ENCODE results near the gene PRKCSH.
"Not testable (repeated sequence)": the region's sequence is repeated elsewhere in the genome, so short reads cannot be mapped to it uniquely, and the experiment has no call there.

Gene PRKCSH

GRCh38 chr19:11463391-11463790 lies 28.0 kb downstream of the PRKCSH start:
- no peak overlapping the region for H3K4me3 ChIP-seq (ENCODE audit: control insufficient read depth, low read depth, low read length)
- no peak for DNase-seq (ENCODE audit: low read depth)
- TF ChIP-seq CTCF (IDR thresholded peaks at IDR 0.05; ENCODE audit: control insufficient read depth, insufficient read depth, low read depth, low read length, missing control alignments), result no peak

GRCh38 chr19:11464333-11465265 lies 29.2 kb downstream of the PRKCSH start:
- DNase-seq (ENCODE audit: low read depth), result no peak
- TF ChIP-seq CTCF (IDR thresholded peaks at IDR 0.05; ENCODE audit: control insufficient read depth, insufficient read depth, low read depth, low read length, missing control alignments), result no peak
- H3K4me3 ChIP-seq (ENCODE audit: control insufficient read depth, low read depth, low read length), result no peak overlapping the region

DNA sequence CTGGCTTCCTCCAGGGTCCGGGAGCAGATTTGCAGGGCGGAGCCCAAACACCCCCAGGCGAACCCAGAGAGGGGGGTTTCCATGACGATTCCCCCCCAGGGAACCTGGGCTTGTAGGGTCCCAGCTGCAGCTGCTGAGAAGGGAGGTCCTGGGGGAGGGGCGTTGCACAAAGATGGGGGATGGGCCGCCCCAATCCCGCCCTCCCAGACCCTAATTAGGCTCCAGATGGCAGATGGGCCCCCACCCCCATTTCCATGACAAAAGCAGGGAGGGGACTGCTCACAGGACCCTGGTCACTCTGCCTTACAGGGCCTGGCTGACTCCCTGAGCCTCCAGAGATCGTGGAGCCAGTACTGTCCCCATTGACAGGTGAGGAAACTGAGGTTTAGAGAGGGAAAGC lies 30.2 kb downstream of the PRKCSH start:
- no peak for DNase-seq (ENCODE audit: low read depth)
- no peak for TF ChIP-seq CTCF (IDR thresholded peaks at IDR 0.05; ENCODE audit: control insufficient read depth, insufficient read depth, low read depth, low read length, missing control alignments)
- no peak overlapping the region for H3K4me3 ChIP-seq (ENCODE audit: control insufficient read depth, low read depth, low read length)

- DNase-seq (ENCODE audit: low read depth); H3K4me3 ChIP-seq (ENCODE audit: control insufficient read depth, low read depth, low read length): not testable (repeated sequence)
Observed at GRCh38 chr19:11468266-11468845, 32.9 kb downstream of the PRKCSH start.

DNA sequence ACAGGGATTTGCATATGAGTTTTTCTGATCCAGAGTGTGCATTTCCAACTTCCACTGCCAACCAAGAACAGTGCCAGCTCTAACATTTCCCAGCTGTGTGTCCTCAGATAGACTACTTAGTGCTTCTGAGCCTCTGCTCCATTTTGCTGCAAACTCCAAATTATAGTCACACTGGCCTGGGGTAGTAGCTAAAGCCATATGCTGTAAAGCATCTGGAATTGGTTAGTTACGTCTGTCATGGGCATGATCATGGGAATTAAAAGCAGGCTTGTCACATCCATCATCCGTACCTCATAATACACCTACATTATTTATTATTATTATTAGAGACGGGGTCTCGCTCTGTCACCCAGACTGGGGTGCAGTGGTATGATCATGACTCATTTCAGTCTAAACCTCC lies 38.3 kb downstream of the PRKCSH start:
- DNase-seq (ENCODE audit: low read depth), result no peak
- no peak overlapping the region for H3K4me3 ChIP-seq (ENCODE audit: control insufficient read depth, low read depth, low read length)
- TF ChIP-seq CTCF (IDR thresholded peaks at IDR 0.05; ENCODE audit: control insufficient read depth, insufficient read depth, low read depth, low read length, missing control alignments), result no peak

- DNase-seq (ENCODE audit: low read depth); H3K4me3 ChIP-seq (ENCODE audit: control insufficient read depth, low read depth, low read length): not testable (repeated sequence)
Observed at GRCh38 chr19:11475343-11475742, 39.9 kb downstream of the PRKCSH start.

DNA sequence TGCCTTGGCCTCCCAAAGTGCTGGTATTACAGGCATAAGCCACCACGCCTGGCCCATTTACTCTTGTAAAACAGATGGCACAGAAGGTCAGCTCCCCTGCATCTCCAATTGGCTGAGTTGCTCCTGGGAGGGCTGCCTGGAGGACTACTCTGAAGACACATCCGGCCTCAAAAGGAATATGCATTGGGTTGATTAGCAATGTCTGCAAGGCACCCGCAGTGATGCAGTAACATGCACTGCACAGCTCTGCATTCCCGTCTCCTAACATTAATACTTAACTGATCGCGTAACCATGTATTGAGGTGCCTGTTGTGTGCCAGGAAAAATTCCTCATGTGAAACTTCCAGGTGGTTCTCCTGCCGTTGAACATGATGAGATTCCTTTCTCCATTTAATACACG lies 40.4 kb downstream of the PRKCSH start:
- DNase-seq (ENCODE audit: low read depth), result no peak
- no peak for TF ChIP-seq CTCF (IDR thresholded peaks at IDR 0.05; ENCODE audit: control insufficient read depth, insufficient read depth, low read depth, low read length, missing control alignments)
- H3K4me3 ChIP-seq (ENCODE audit: control insufficient read depth, low read depth, low read length), result no peak overlapping the region
